HCT116 (cell line): ENCODE data around the gene STUM. TPM values are rescaled to one million over a fixed set of nuclear protein-coding genes. Genes with fewer than 3 reads are reported as not detected.

Experiments used
- ATAC-seq: fragments of 200-7000 bp; cut with Tn5 transposase; 2 replicates; pipeline ENCODE4 v1.9.1; 2020; ENCODE audit warnings: mild to moderate bottlenecking, moderate library complexity
- BruUV-seq: library from RNA; stranded (reverse); fragments of 400-500 nt; replicated peaks from 2 replicates; lab custom pipeline; 2021; lab: Mats Ljungman, UMichigan
- CTCF ChIA-PET: fragments of 300-600 bp; sonication (Branson Sonifier 250); formaldehyde crosslinking; loops from one replicate; lab custom pipeline; 2021; ENCODE audit warnings: antibody characterized with exemption; lab: Charles Lee
- POLR2A ChIA-PET: fragments of 300-600, 350-600 bp; sonication (Branson Sonifier 250); formaldehyde crosslinking; loops from one replicate; lab custom pipeline; 2021; ENCODE audit warnings: antibody characterized with exemption; lab: Charles Lee
- RAD21 ChIA-PET, 2 experiments: fragments of 300-600 bp; sonication (Branson Sonifier 250); formaldehyde crosslinking; loops; one replicate each; lab custom pipeline; 2023; ENCODE audit warnings: low total read pairs in 2 of 2; ENCODE audit not compliant: uncharacterized antibody in 2 of 2, unreplicated experiment in 2 of 2, low non-redundant PET in 1 of 2; lab: Charles Lee
- DNase-seq: peaks from one replicate; pipeline ENCODE4 v3.0.0-alpha.2; 2010; ENCODE audit warnings: low read depth, low spot score
- H2AFZ ChIP-seq: fragments of 200-600 bp; shearing (Covaris generic), sonication (generic); 2 replicates; pipeline ENCODE4 v1.6.1; 2017; ENCODE audit warnings: low read depth, mixed run types, mixed read lengths, antibody characterized with exemption, low read length; ENCODE audit not compliant: poor library complexity, severe bottlenecking
- H3K27ac ChIP-seq: 2 replicates; pipeline ENCODE4 v1.5.1; 2012; ENCODE audit warnings: low read depth, low read length
- H3K27me3 ChIP-seq: fragments of 200-600 bp; sonication (generic); 2 replicates; pipeline ENCODE4 v1.6.1; 2016; ENCODE audit warnings: mixed run types, low read length, mixed read lengths; ENCODE audit not compliant: insufficient read depth
- H3K36me3 ChIP-seq, 2 experiments: fragments of 200-500 bp in 1 of 2; fragments of 200-600 bp in 1 of 2; sonication (Bioruptor generic) in 1 of 2; sonication (generic) in 1 of 2; 2 replicates each; pipeline versions ENCODE4 v1.5.1 to v1.6.1; 2014 to 2016; ENCODE audit warnings: low read length in 2 of 2, inconsistent platforms in 1 of 2, mixed read lengths in 1 of 2, mixed run types in 1 of 2; ENCODE audit not compliant: insufficient read depth in 2 of 2, control insufficient read depth in 1 of 2
- H3K4me1 ChIP-seq, 2 experiments: fragments of 200-600 bp in 1 of 2; sonication (generic) in 1 of 2; 2 replicates each; pipeline versions ENCODE4 v1.5.1 to v1.6.1; 2012 to 2017; ENCODE audit warnings: low read length in 2 of 2, inconsistent platforms in 1 of 2, mild to moderate bottlenecking in 1 of 2, mixed read lengths in 1 of 2, mixed run types in 1 of 2, moderate library complexity in 1 of 2; ENCODE audit not compliant: insufficient read depth in 2 of 2, control insufficient read depth in 1 of 2
- H3K4me2 ChIP-seq: fragments of 200-600 bp; sonication (generic); 2 replicates; pipeline ENCODE4 v1.6.1; 2017; ENCODE audit warnings: mixed run types, low read length, mixed read lengths
- H3K4me3 ChIP-seq, 2 experiments: fragments of 200-600 bp in 1 of 2; sonication (generic) in 1 of 2; replicated peaks in 1 of 2; 2 replicates each; pipeline ENCODE4 v1.5.1; 2011 to 2016; ENCODE audit warnings: low read length in 2 of 2, control low read depth in 1 of 2, low read depth in 1 of 2, mild to moderate bottlenecking in 1 of 2, mixed read lengths in 1 of 2, mixed run types in 1 of 2
- H3K79me2 ChIP-seq: fragments of 200-600 bp; sonication (generic); 2 replicates; pipeline ENCODE4 v1.6.1; 2017; ENCODE audit warnings: mild to moderate bottlenecking, mixed run types, low read length, moderate library complexity, mixed read lengths; ENCODE audit not compliant: insufficient read depth
- H3K9ac ChIP-seq: fragments of 200-600 bp; sonication (generic); 2 replicates; pipeline ENCODE4 v1.6.1; 2016; ENCODE audit warnings: low read length, mixed read lengths
- H3K9me2 ChIP-seq: fragments of 200-600 bp; sonication (generic), shearing (Covaris generic); 2 replicates; pipeline ENCODE4 v1.6.1; 2017; ENCODE audit warnings: mixed run types, mild to moderate bottlenecking, moderate library complexity; ENCODE audit not compliant: insufficient read depth
- H3K9me3 ChIP-seq, 2 experiments: fragments of 200-500 bp in 1 of 2; fragments of 200-600 bp in 1 of 2; sonication (Bioruptor generic) in 1 of 2; sonication (generic) in 1 of 2; 2 replicates each; pipeline ENCODE4 v1.6.1; 2014 to 2017; ENCODE audit warnings: low read length in 2 of 2, mixed read lengths in 2 of 2, inconsistent platforms in 1 of 2, low read depth in 1 of 2, mild to moderate bottlenecking in 1 of 2, mixed run types in 1 of 2, moderate library complexity in 1 of 2; ENCODE audit not compliant: control insufficient read depth in 1 of 2, insufficient read depth in 1 of 2
- H4K20me1 ChIP-seq: fragments of 200-600 bp; sonication (generic), shearing (Covaris generic); 2 replicates; pipeline ENCODE4 v1.6.1; 2017; ENCODE audit warnings: mixed run types, mild to moderate bottlenecking, moderate library complexity; ENCODE audit not compliant: insufficient read depth
- CEBPB ChIP-seq: IDR thresholded peaks from 2 replicates; pipeline ENCODE4 v1.6.1; 2012; ENCODE audit warnings: low read depth
- EGR1 ChIP-seq: IDR thresholded peaks from 2 replicates; pipeline ENCODE4 v1.6.1; 2012; ENCODE audit warnings: low read depth
- EZH2 ChIP-seq: fragments of 200-600 bp; sonication (generic); IDR thresholded peaks from 2 replicates; pipeline ENCODE4 v1.6.1; 2017; ENCODE audit warnings: antibody characterized with exemption, mixed run types
- EZH2phosphoT487 ChIP-seq: fragments of 200-600 bp; IDR thresholded peaks from 2 replicates; pipeline ENCODE4 v1.6.1; 2018; ENCODE audit warnings: antibody characterized with exemption, borderline replicate concordance
- JUND ChIP-seq: IDR thresholded peaks from 2 replicates; pipeline ENCODE4 v1.6.1; 2012
- POLR2A ChIP-seq: IDR thresholded peaks from 2 replicates; pipeline ENCODE4 v1.7.0; 2011; ENCODE audit warnings: borderline replicate concordance; ENCODE audit not compliant: insufficient read depth, insufficient read length; ENCODE audit errors: extremely low read depth
- RAD21 ChIP-seq: IDR thresholded peaks from 2 replicates; pipeline ENCODE4 v1.6.1; 2012; ENCODE audit warnings: low read depth, mild to moderate bottlenecking
- REST ChIP-seq: IDR thresholded peaks from 2 replicates; pipeline ENCODE4 v1.6.1; 2012; ENCODE audit warnings: low read depth
- SP1 ChIP-seq: IDR thresholded peaks from 2 replicates; pipeline ENCODE4 v1.6.1; 2012; ENCODE audit warnings: low read depth
- ZNF274 ChIP-seq: fragments of 200-500 bp; sonication (Bioruptor generic); IDR thresholded peaks from 2 replicates; pipeline ENCODE4 v1.6.1; 2014; ENCODE audit warnings: mild to moderate bottlenecking, low read depth, low read length, inconsistent platforms
- intact Hi-C: fragments of 100-400 bp; cut with micrococcal nuclease; formaldehyde crosslinking; loops from 2 replicates; pipeline ENCODE4 v1.10.0; 2022
- total RNA-seq: library from RNA; stranded (reverse); gene quantifications from one replicate; pipeline ENCODE4 v1.2.1, GENCODE V29; 2021; ENCODE audit not compliant: unreplicated experiment

The STUM gene
- total RNA-seq, 1 experiment from 2014 or later: not detected

- Histone ChIP-seq H3K9me2 (no peaks in the 10 kb centered on the region), H2AFZ (no peak overlapping the region), H3K9ac (no peak overlapping the region), H3K36me3 (no peaks in the 10 kb centered on the region), H3K9me3 (no peaks in the 10 kb centered on the region), H3K27ac (no peak overlapping the region), H3K27me3 (peaks cover 3% of the 10 kb centered on the region; the same call in 1 of the 2 replicates), H3K4me2 (no peak overlapping the region), H3K4me3 (no peak overlapping the region), H4K20me1 (no peaks in the 10 kb centered on the region), H3K4me1 (peaks cover 0 to 21% of the 10 kb centered on the region in 2 experiments; a peak in 2 of 4 replicates), H3K79me2 (no peaks in the 10 kb centered on the region)
- ATAC-seq: no peak
- DNase-seq: no peak
- POLR2A ChIA-PET: no interaction called here
- RAD21 ChIA-PET: interaction anchor here in 1 of 2 experiments (1.1 kb wide), 1 partner anchor 124 kb away, joined by 3 read pairs; no protein-coding TSS in a partner anchor
- TF ChIP-seq EZH2 (no peak), EZH2phosphoT487 (no peak), CEBPB (no peak), JUND (no peak), RAD21 (no peak), EGR1 (no peak), SP1 (no peak), POLR2A (no peak), ZNF274 (no peak), REST (no peak)
- CTCF ChIA-PET: interaction anchor here (1.8 kb wide), 1 partner anchor 20 kb away, joined by 5 read pairs; no protein-coding TSS in a partner anchor
- intact Hi-C loops: no loop called here
- BruUV-seq: no TSS peak
Observed at GRCh38 chr1:226549094-226549936, 751 bp downstream of the STUM start.
